ENCODE results near the gene NDUFV3. TPM values are rescaled to one million over a fixed set of nuclear protein-coding genes. Genes with fewer than 3 reads are reported as not detected.
"Not testable (repeated sequence)": the region's sequence is repeated elsewhere in the genome, so short reads cannot be mapped to it uniquely, and the experiment has no call there.

Gene NDUFV3
- total and polyA plus RNA-seq, 7 donors: 37.3 to 105 (median 74.8) TPM

GRCh38 chr21:42847051-42847707 is 45.9 kb upstream of the NDUFV3 start:
- Histone ChIP-seq H3K4me3 (no peak overlapping the region), H3K27ac (no peak overlapping the region), H3K36me3 (ENCODE audit: insufficient read depth in 1 of 2, low read depth in 1 of 2) (peaks cover 4 to 67% of the 10 kb centered on the region in 2 donors), H3K4me1 (peaks cover 9% of the 10 kb centered on the region), H3K27me3 (ENCODE audit: insufficient read depth in 3 of 3, low read length in 2 of 3) (no peaks in the 10 kb centered on the region), H3K9me3 (no peaks in the 10 kb centered on the region)
- no peak for ATAC-seq
- WGBS, 3 donors: 85 to 89% (median 86%) methylated on average over 18 of the region's 18 CpGs
- DNase-seq: peak in 1 of 2 donors; percentile 39
- intact Hi-C loops (cut with DNase I): no loop called here
- TF ChIP-seq, protein P1, sequence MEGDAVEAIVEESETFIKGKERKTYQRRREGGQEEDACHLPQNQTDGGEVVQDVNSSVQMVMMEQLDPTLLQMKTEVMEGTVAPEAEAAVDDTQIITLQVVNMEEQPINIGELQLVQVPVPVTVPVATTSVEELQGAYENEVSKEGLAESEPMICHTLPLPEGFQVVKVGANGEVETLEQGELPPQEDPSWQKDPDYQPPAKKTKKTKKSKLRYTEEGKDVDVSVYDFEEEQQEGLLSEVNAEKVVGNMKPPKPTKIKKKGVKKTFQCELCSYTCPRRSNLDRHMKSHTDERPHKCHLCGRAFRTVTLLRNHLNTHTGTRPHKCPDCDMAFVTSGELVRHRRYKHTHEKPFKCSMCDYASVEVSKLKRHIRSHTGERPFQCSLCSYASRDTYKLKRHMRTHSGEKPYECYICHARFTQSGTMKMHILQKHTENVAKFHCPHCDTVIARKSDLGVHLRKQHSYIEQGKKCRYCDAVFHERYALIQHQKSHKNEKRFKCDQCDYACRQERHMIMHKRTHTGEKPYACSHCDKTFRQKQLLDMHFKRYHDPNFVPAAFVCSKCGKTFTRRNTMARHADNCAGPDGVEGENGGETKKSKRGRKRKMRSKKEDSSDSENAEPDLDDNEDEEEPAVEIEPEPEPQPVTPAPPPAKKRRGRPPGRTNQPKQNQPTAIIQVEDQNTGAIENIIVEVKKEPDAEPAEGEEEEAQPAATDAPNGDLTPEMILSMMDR (IDR thresholded peaks at IDR 0.05): no peak

GRCh38 chr21:42847726-42848125 is 45.4 kb upstream of the NDUFV3 start:
- ATAC-seq: no peak
- no peak overlapping the region for H3K4me3 ChIP-seq
- H3K36me3 ChIP-seq (ENCODE audit: insufficient read depth in 1 of 2, low read depth in 1 of 2): peaks cover 6 to 66% of the 10 kb centered on the region in 2 donors
- TF ChIP-seq, protein P1 (IDR thresholded peaks at IDR 0.05): no peak
- H3K27me3 ChIP-seq (ENCODE audit: insufficient read depth in 3 of 3, low read length in 2 of 3): no peaks in the 10 kb centered on the region
- DNase-seq: no peak
- no peak overlapping the region for H3K27ac ChIP-seq
- 92 to 96% (median 95%) methylated on average over 4 of the region's 4 CpGs for WGBS, 3 donors
- intact Hi-C loops (cut with DNase I): no loop called here
- peaks cover 9% of the 10 kb centered on the region for H3K4me1 ChIP-seq
- no peaks in the 10 kb centered on the region for H3K9me3 ChIP-seq

DNA sequence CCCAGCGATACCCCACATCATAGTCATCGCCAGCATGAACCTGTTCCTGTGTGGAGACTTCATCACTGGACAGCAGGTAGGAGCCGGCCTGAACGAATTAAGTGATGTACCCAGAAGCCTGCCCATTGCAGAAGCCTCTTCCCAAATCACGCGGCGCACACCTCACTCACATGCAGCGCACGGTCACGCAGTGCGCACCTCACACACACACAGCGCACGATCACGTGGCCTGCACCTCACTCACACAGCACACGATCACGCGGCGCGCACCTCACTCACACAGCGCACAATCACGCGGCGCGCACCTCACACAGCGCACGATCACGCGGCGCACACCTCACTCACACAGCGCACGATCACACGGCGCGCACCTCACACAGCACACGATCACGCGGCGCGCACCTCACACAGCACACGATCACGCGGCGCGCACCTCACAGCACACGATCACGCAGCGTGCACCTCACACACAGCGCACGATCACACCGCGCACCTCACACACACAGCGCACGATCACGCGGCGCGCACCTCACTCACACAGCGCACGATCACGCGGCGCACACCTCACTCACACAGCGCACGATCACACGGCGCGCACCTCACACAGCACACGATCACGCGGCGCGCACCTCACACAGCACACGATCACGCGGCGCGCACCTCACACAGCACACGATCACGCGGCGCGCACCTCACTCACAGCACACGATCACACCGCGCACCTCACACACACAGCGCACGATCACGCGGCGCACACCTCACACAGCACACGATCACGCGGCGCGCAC is 44.8 kb upstream of the NDUFV3 start:
- ATAC-seq; DNase-seq; intact Hi-C loops (cut with DNase I); H3K27me3 ChIP-seq (ENCODE audit: insufficient read depth in 3 of 3, low read length in 2 of 3); H3K9me3 ChIP-seq; H3K4me1 ChIP-seq; H3K27ac ChIP-seq; H3K4me3 ChIP-seq: not testable (repeated sequence)
- WGBS, 3 donors: 97 to 98% (median 98%) methylated on average over 59 to 95 of the region's 95 CpGs
- peaks cover 11 to 67% of the 10 kb centered on the region in 2 donors for H3K36me3 ChIP-seq (ENCODE audit: insufficient read depth in 1 of 2, low read depth in 1 of 2)

DNA sequence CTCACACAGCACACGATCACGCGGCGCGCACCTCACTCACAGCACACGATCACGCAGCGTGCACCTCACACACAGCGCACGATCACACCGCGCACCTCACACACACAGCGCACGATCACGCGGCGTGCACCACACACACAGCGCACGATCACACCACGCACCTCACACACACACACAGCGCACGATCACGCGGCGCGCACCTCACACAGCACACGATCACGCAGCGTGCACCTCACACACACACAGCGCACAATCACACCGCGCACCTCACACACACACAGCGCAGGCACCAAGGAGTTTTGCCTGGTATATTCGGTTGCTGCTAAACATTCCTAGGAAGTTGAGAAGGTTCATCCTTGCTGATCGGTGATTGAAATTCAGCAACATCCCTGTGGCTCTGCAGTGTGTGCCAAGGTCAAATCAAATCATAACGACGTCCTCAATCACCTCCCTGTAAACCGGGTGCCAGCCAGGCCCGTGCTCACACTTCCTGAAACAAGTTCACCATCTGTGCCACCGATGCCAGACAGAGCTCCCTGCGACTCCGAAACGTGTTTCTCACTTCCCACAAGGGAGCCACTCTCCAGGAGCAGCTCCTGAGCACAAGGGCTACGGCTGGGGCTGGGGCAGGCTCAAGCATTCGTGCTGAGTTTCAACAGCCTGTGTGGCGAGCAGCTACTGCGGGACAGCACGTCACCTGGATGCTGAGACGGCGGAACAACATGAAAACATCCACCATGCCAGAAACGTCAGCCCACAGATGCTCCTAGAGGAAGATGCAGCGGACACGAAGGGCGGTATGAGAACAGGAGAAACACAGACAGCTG is 44.0 kb upstream of the NDUFV3 start:
- DNase-seq (peak in 1 of 2 donors; percentile 33), ATAC-seq (no peak)
- WGBS, 3 donors: 88 to 94% (median 90%) methylated on average over 54 of the region's 54 CpGs
- peaks cover 14 to 76% of the 10 kb centered on the region in 2 donors for H3K36me3 ChIP-seq (ENCODE audit: insufficient read depth in 1 of 2, low read depth in 1 of 2)
- H3K4me3 ChIP-seq: no peak overlapping the region
- H3K27me3 ChIP-seq (ENCODE audit: insufficient read depth in 3 of 3, low read length in 2 of 3): no peaks in the 10 kb centered on the region
- no peak overlapping the region for H3K27ac ChIP-seq
- peaks cover 9% of the 10 kb centered on the region for H3K4me1 ChIP-seq
- H3K9me3 ChIP-seq: no peaks in the 10 kb centered on the region
- intact Hi-C loops (cut with DNase I): no loop called here
- TF ChIP-seq, protein P1 (IDR thresholded peaks at IDR 0.05): no peak
